Renal cortex interstitium (tissue), 11 donors: ENCODE results near the gene E2F8. TPM values are rescaled to one million over a fixed set of nuclear protein-coding genes. Genes with fewer than 3 reads are reported as not detected.

Experiments used
- DNase-seq, 11 donors: peaks; one replicate each; pipeline ENCODE4 v3.0.0-alpha.2; 2013; ENCODE audit warnings: low read depth in 9 of 11, low spot score in 4 of 11; ENCODE audit errors: extremely low read depth in 1 of 11
- polyA plus RNA-seq, 3 donors: library from polyadenylated mRNA; unstranded; fragments of 120-200 nt; gene quantifications; one replicate each; pipeline ENCODE4 v1.2.1, GENCODE V29; 2013; ENCODE audit not compliant: insufficient read length in 3 of 3

The E2F8 gene
- polyA plus RNA-seq, 3 donors: 7.4 to 9.3 (median 8.0) TPM

GRCh38 chr11:19200410-19201201 lies 40.1 kb downstream of the E2F8 start:
- DNase-seq: no peak

GRCh38 chr11:19199771-19200170 lies 41.0 kb downstream of the E2F8 start:
- peak in 4 of 11 donors; percentile 15 to 32 (median 18) for DNase-seq

- DNase-seq: no peak
These were observed 41.7 kb downstream of the E2F8 start for GRCh38 chr11:19199048-19199447.

GRCh38 chr11:19196432-19196831 lies 44.3 kb downstream of the E2F8 start:
- no peak for DNase-seq

- no peak for DNase-seq
These were observed 46.0 kb downstream of the E2F8 start for GRCh38 chr11:19194620-19195308.

GRCh38 chr11:19193916-19194315 lies 46.8 kb downstream of the E2F8 start:
- DNase-seq: no peak

GRCh38 chr11:19191530-19192169 lies 49.1 kb downstream of the E2F8 start:
- no peak for DNase-seq

GRCh38 chr11:19187833-19188258 lies 52.9 kb downstream of the E2F8 start:
- DNase-seq: no peak

- no peak for DNase-seq
These were observed 53.5 kb downstream of the E2F8 start for GRCh38 chr11:19187114-19187832.

- no peak for DNase-seq
These were observed 55.2 kb downstream of the E2F8 start for GRCh38 chr11:19185516-19186052.

GRCh38 chr11:19185036-19185435 lies 55.7 kb downstream of the E2F8 start:
- no peak for DNase-seq

- no peak for DNase-seq
These were observed 57.1 kb downstream of the E2F8 start for GRCh38 chr11:19183646-19184045.

GRCh38 chr11:19181531-19182261 lies 59.0 kb downstream of the E2F8 start:
- no peak for DNase-seq

GRCh38 chr11:19176629-19177186 lies 64.0 kb downstream of the E2F8 start:
- no peak for DNase-seq
